Measurements from ENCODE around the gene CAPG.
"Not testable (repeated sequence)": the region's sequence is repeated elsewhere in the genome, so short reads cannot be mapped to it uniquely, and the experiment has no call there.

CAPG gene

GRCh38 chr2:85446296-85447221 lies 36.4 kb upstream of the CAPG start:
- Mint-ChIP-seq H3K27me3 (no peaks in the 10 kb centered on the region), H3K4me3 (no peak overlapping the region), H3K9me3 (no peaks in the 10 kb centered on the region), H3K4me1 (no peaks in the 10 kb centered on the region), H3K27ac (ENCODE audit: low read depth) (no peak overlapping the region), H3K36me3 (ENCODE audit: insufficient read depth) (peaks cover 3% of the 10 kb centered on the region)
- DNase-seq (ENCODE audit: low spot score in 2 of 2) (no peak), ATAC-seq (replicated peaks; ENCODE audit: extremely low read depth, poor library complexity, severe bottlenecking) (no peak)

- Mint-ChIP-seq H3K27me3 (no peaks in the 10 kb centered on the region), H3K9me3 (no peaks in the 10 kb centered on the region), H3K27ac (ENCODE audit: low read depth) (no peak overlapping the region), H3K36me3 (ENCODE audit: insufficient read depth) (peaks cover 3% of the 10 kb centered on the region), H3K4me3 (no peak overlapping the region), H3K4me1 (no peaks in the 10 kb centered on the region)
- no peak for ATAC-seq (replicated peaks; ENCODE audit: extremely low read depth, poor library complexity, severe bottlenecking)
- DNase-seq (ENCODE audit: low spot score in 2 of 2), result no peak
These were observed 35.4 kb upstream of the CAPG start for GRCh38 chr2:85445316-85446295.

GRCh38 chr2:85444629-85445172 lies 34.5 kb upstream of the CAPG start:
- H3K36me3 Mint-ChIP-seq (ENCODE audit: insufficient read depth), result peaks cover 3% of the 10 kb centered on the region
- no peaks in the 10 kb centered on the region for H3K27me3 Mint-ChIP-seq
- ATAC-seq (replicated peaks; ENCODE audit: extremely low read depth, poor library complexity, severe bottlenecking) (no peak), DNase-seq (ENCODE audit: low spot score in 2 of 2) (no peak)
- no peaks in the 10 kb centered on the region for H3K4me1 Mint-ChIP-seq
- no peak overlapping the region for H3K27ac Mint-ChIP-seq (ENCODE audit: low read depth)
- no peak overlapping the region for H3K4me3 Mint-ChIP-seq
- H3K9me3 Mint-ChIP-seq, result no peaks in the 10 kb centered on the region

GRCh38 chr2:85441864-85442263 lies 31.7 kb upstream of the CAPG start:
- Mint-ChIP-seq H3K4me3 (no peak overlapping the region), H3K36me3 (ENCODE audit: insufficient read depth) (peaks cover 6% of the 10 kb centered on the region), H3K4me1 (peaks cover 12% of the 10 kb centered on the region), H3K9me3 (no peaks in the 10 kb centered on the region), H3K27ac (ENCODE audit: low read depth) (no peak overlapping the region), H3K27me3 (no peaks in the 10 kb centered on the region)
- DNase-seq (ENCODE audit: low spot score in 2 of 2), result no peak
- no peak for ATAC-seq (replicated peaks; ENCODE audit: extremely low read depth, poor library complexity, severe bottlenecking)

- DNase-seq (ENCODE audit: low spot score in 2 of 2), result no peak
- no peak for ATAC-seq (replicated peaks; ENCODE audit: extremely low read depth, poor library complexity, severe bottlenecking)
- Mint-ChIP-seq H3K4me1 (peaks cover 19% of the 10 kb centered on the region), H3K27me3 (no peaks in the 10 kb centered on the region), H3K27ac (ENCODE audit: low read depth) (no peak overlapping the region), H3K4me3 (no peak overlapping the region), H3K9me3 (no peaks in the 10 kb centered on the region), H3K36me3 (ENCODE audit: insufficient read depth) (peaks cover 4% of the 10 kb centered on the region)
These were observed 30.6 kb upstream of the CAPG start for GRCh38 chr2:85440729-85441128.

GRCh38 chr2:85439986-85440385 lies 29.8 kb upstream of the CAPG start:
- Mint-ChIP-seq H3K4me3 (no peak overlapping the region), H3K4me1 (peaks cover 19% of the 10 kb centered on the region), H3K27me3 (no peaks in the 10 kb centered on the region), H3K9me3 (no peaks in the 10 kb centered on the region), H3K36me3 (ENCODE audit: insufficient read depth) (peaks cover 4% of the 10 kb centered on the region), H3K27ac (ENCODE audit: low read depth) (peak overlapping the region; percentile 32)
- ATAC-seq (replicated peaks; ENCODE audit: extremely low read depth, poor library complexity, severe bottlenecking) (no peak), DNase-seq (ENCODE audit: low spot score in 2 of 2) (no peak)

GRCh38 chr2:85439569-85439968 lies 29.4 kb upstream of the CAPG start:
- not testable (repeated sequence) for DNase-seq (ENCODE audit: low spot score in 2 of 2); H3K4me3 Mint-ChIP-seq; H3K27me3 Mint-ChIP-seq; H3K9me3 Mint-ChIP-seq; H3K36me3 Mint-ChIP-seq (ENCODE audit: insufficient read depth); ATAC-seq (replicated peaks; ENCODE audit: extremely low read depth, poor library complexity, severe bottlenecking)
- peaks cover 19% of the 10 kb centered on the region for H3K4me1 Mint-ChIP-seq
- H3K27ac Mint-ChIP-seq (ENCODE audit: low read depth), result peak overlapping the region; percentile 32

- Mint-ChIP-seq H3K9me3 (no peaks in the 10 kb centered on the region), H3K4me1 (peaks cover 19% of the 10 kb centered on the region), H3K36me3 (ENCODE audit: insufficient read depth) (peaks cover 4% of the 10 kb centered on the region), H3K4me3 (no peak overlapping the region), H3K27ac (ENCODE audit: low read depth) (no peak overlapping the region), H3K27me3 (no peaks in the 10 kb centered on the region)
- ATAC-seq (replicated peaks; ENCODE audit: extremely low read depth, poor library complexity, severe bottlenecking) (no peak), DNase-seq (ENCODE audit: low spot score in 2 of 2) (no peak)
These were observed 28.9 kb upstream of the CAPG start for GRCh38 chr2:85439025-85439472.

GRCh38 chr2:85438201-85439024 lies 28.2 kb upstream of the CAPG start:
- H3K9me3 Mint-ChIP-seq, result no peaks in the 10 kb centered on the region
- H3K36me3 Mint-ChIP-seq (ENCODE audit: insufficient read depth), result peaks cover 3% of the 10 kb centered on the region
- ATAC-seq (replicated peaks; ENCODE audit: extremely low read depth, poor library complexity, severe bottlenecking) (no peak), DNase-seq (ENCODE audit: low spot score in 2 of 2) (no peak)
- peak overlapping the region; percentile 85 for H3K4me3 Mint-ChIP-seq
- peaks cover 19% of the 10 kb centered on the region for H3K4me1 Mint-ChIP-seq
- H3K27me3 Mint-ChIP-seq, result no peaks in the 10 kb centered on the region
- H3K27ac Mint-ChIP-seq (ENCODE audit: low read depth), result peak overlapping the region; percentile 60

- Mint-ChIP-seq H3K4me1 (peaks cover 19% of the 10 kb centered on the region), H3K9me3 (no peaks in the 10 kb centered on the region), H3K36me3 (ENCODE audit: insufficient read depth) (peaks cover 3% of the 10 kb centered on the region)
These were observed 27.5 kb upstream of the CAPG start for GRCh38 chr2:85437488-85438200.

GRCh38 chr2:85436836-85437487 lies 26.8 kb upstream of the CAPG start:
- Mint-ChIP-seq H3K4me3 (peak overlapping the region; percentile 85), H3K27ac (ENCODE audit: low read depth) (peak overlapping the region; percentile 92), H3K4me1 (peaks cover 19% of the 10 kb centered on the region), H3K36me3 (ENCODE audit: insufficient read depth) (peaks cover 3% of the 10 kb centered on the region), H3K9me3 (no peaks in the 10 kb centered on the region), H3K27me3 (no peaks in the 10 kb centered on the region)
- DNase-seq (ENCODE audit: low spot score in 2 of 2) (no peak), ATAC-seq (replicated peaks; ENCODE audit: extremely low read depth, poor library complexity, severe bottlenecking) (no peak)

More at GRCh38 chr2:85437488-85438200, 27.5 kb upstream of the CAPG start:
- peak overlapping the region; percentile 85 for H3K4me3 Mint-ChIP-seq
- peak overlapping the region; percentile 92 for H3K27ac Mint-ChIP-seq (ENCODE audit: low read depth)
- DNase-seq (ENCODE audit: low spot score in 2 of 2) (peak; percentile 58 to 64), ATAC-seq (replicated peaks; ENCODE audit: extremely low read depth, poor library complexity, severe bottlenecking) (peak; percentile 83)
- no peaks in the 10 kb centered on the region for H3K27me3 Mint-ChIP-seq
